K562 (cell line): ENCODE measurements around the gene PA2G4. TPM values are rescaled to one million over a fixed set of nuclear protein-coding genes. Genes with fewer than 3 reads are reported as not detected.

Experiments
- ELK3 ChIP-seq: fragments of 450-650 bp; formaldehyde crosslinking; IDR thresholded peaks from 2 replicates; pipeline ENCODE4 v1.4.0; 2020; ENCODE audit warnings: mild to moderate bottlenecking
- HDAC1 ChIP-seq, 2 experiments: fragments of 450-650 bp; IDR thresholded peaks; 2 replicates each; pipeline ENCODE4 v1.6.1; 2016 to 2017; ENCODE audit warnings: inconsistent platforms in 1 of 2, mild to moderate bottlenecking in 1 of 2, moderate library complexity in 1 of 2
- HMG20A ChIP-seq: fragments of 450-650 bp; formaldehyde crosslinking; conservative IDR thresholded peaks from 2 replicates; pipeline ENCODE4 v1.4.0; 2020; ENCODE audit warnings: mild to moderate bottlenecking, mixed read lengths
- KLF10 ChIP-seq: fragments of 250-450 bp; sonication (Bioruptor Pico); IDR thresholded peaks from 2 replicates; pipeline ENCODE4 v1.6.1; 2021; ENCODE audit warnings: matching md5 sums
- KLF6 ChIP-seq: fragments of 250-450 bp; sonication (Bioruptor Pico); IDR thresholded peaks from 2 replicates; pipeline ENCODE4 v1.4.0; 2020; ENCODE audit warnings: mild to moderate bottlenecking, moderate library complexity, borderline replicate concordance
- L3MBTL2 ChIP-seq: fragments of 450-650 bp; IDR thresholded peaks from 2 replicates; pipeline ENCODE4 v1.6.1; 2016; ENCODE audit warnings: mild to moderate bottlenecking, moderate library complexity
- MEF2D ChIP-seq: conservative IDR thresholded peaks from 2 replicates; pipeline ENCODE4 v1.6.1; 2016; ENCODE audit warnings: low read depth, missing genetic modification characterization, missing compliant biosample characterization
- NFE2L1 ChIP-seq: fragments of 450-650 bp; IDR thresholded peaks from 2 replicates; pipeline ENCODE4 v1.6.1; 2016; ENCODE audit warnings: missing genetic modification characterization, low read depth, mild to moderate bottlenecking, missing compliant biosample characterization, moderate library complexity, borderline replicate concordance
- RHOXF2B ChIP-seq: fragments of 250-450 bp; sonication (Bioruptor Pico); conservative IDR thresholded peaks from 2 replicates; pipeline ENCODE4 v1.5.1; 2021
- SOX6 ChIP-seq: fragments of 450-650 bp; IDR thresholded peaks from 2 replicates; pipeline ENCODE4 v1.6.1; 2014; ENCODE audit warnings: mild to moderate bottlenecking
- SREBF2 ChIP-seq: sonication (generic); formaldehyde crosslinking; IDR thresholded peaks from 2 replicates; pipeline ENCODE4 v1.4.0; 2020; ENCODE audit warnings: mild to moderate bottlenecking, missing genetic modification reagents
- SRSF1 ChIP-seq: fragments of 200-400 bp; formaldehyde crosslinking; IDR thresholded peaks from 2 replicates; pipeline ENCODE4 v1.6.1; 2017; ENCODE audit warnings: mild to moderate bottlenecking, low read depth, low read length, moderate library complexity
- SRSF3 ChIP-seq: fragments of 200-400 bp; formaldehyde crosslinking; IDR thresholded peaks from 2 replicates; pipeline ENCODE4 v1.6.1; 2016; ENCODE audit warnings: mild to moderate bottlenecking, low read length, moderate library complexity; ENCODE audit not compliant: insufficient read depth
- ZBTB2 ChIP-seq: fragments of 450-650 bp; IDR thresholded peaks from 2 replicates; pipeline ENCODE4 v1.6.1; 2016; ENCODE audit warnings: antibody characterized with exemption
- ZC3H11A ChIP-seq: IDR thresholded peaks from 2 replicates; pipeline ENCODE4 v1.6.1; 2012; ENCODE audit warnings: low read depth, low read length, improper control_type of control experiment
- ZNF175 ChIP-seq: fragments of 200-800 bp; sonication (Bioruptor generic); IDR thresholded peaks from 2 replicates; pipeline ENCODE4 v1.6.1; 2016; ENCODE audit warnings: low read depth, mild to moderate bottlenecking, missing genetic modification characterization, missing compliant biosample characterization
- ZNF408 ChIP-seq: fragments of 250-450 bp; sonication (Bioruptor Pico); IDR thresholded peaks from 2 replicates; pipeline ENCODE4 v1.4.0; 2020; ENCODE audit warnings: low read depth, mild to moderate bottlenecking, moderate library complexity
- ZNF444 ChIP-seq: fragments of 250-450 bp; sonication (Bioruptor Pico); IDR thresholded peaks from 2 replicates; pipeline ENCODE4 v1.4.0; 2020; ENCODE audit warnings: mild to moderate bottlenecking, moderate library complexity
- ZNF507 ChIP-seq: conservative IDR thresholded peaks from 2 replicates; pipeline ENCODE4 v1.6.1; 2017; ENCODE audit warnings: missing genetic modification characterization, missing compliant biosample characterization
- polyA plus RNA-seq, 8 experiments: library from polyadenylated mRNA; depleted of rRNA in 4 of 8; stranded (reverse) in 5 of 8; unstranded in 3 of 8; fragments of >200 nt; fragmentation: Nextera tagmentation in 2 of 8; fragmentation: Illumina TruSeq in 1 of 8; extraction: Ambion mirVana in 2 of 8; extraction: Trizol in 1 of 8; gene quantifications; 2 replicates each; pipeline versions ENCODE4 v1.2.1 to v1.2.3, GENCODE V29; 2011 to 2014; ENCODE audit warnings: inconsistent platforms in 1 of 8, missing spikeins in 1 of 8
- total RNA-seq, 7 experiments: library from RNA; depleted of rRNA in 6 of 7; stranded (reverse); fragments of >200 nt in 6 of 7; fragmentation: Illumina TruSeq in 2 of 7; extraction: Trizol in 2 of 7; gene quantifications; 2 replicates each; pipeline versions ENCODE4 v1.2.1 to v1.2.3, GENCODE V29; 2011 to 2021; ENCODE audit warnings: low replicate concordance in 1 of 7
- TF ChIP-seq, protein P1 (sequence below): sonication (generic); formaldehyde crosslinking; IDR thresholded peaks from 2 replicates; pipeline ENCODE4 v1.8.0; 2023; ENCODE audit warnings: mild to moderate bottlenecking, missing genetic modification reagents
- TF ChIP-seq, protein P2 (sequence below): fragments of 450-650 bp; formaldehyde crosslinking; IDR thresholded peaks from 2 replicates; pipeline ENCODE4 v1.4.0; 2022; ENCODE audit warnings: mild to moderate bottlenecking, moderate library complexity
- TF ChIP-seq, protein P3 (sequence below): fragments of 450-650 bp; conservative IDR thresholded peaks from 2 replicates; pipeline ENCODE4 v1.6.1; 2016; ENCODE audit warnings: missing genetic modification characterization, low read depth, mild to moderate bottlenecking, control low read depth, missing compliant biosample characterization

The PA2G4 gene
- total and polyA plus RNA-seq, 9 of the 15 experiments (the other 6 are each of a cell fraction or from before 2014, with no cell fraction given): 230 to 925 (median 638) TPM

- TF ChIP-seq ZBTB2 (peak; percentile 33; the same call in 1 of the 2 replicates), SREBF2 (CRISPR knock-in tag) (no peak), KLF6 (CRISPR knock-in tag) (no peak), HMG20A (no peak), SOX6 (peak; percentile 79), NFE2L1 (tag) (no peak), ZNF408 (CRISPR knock-in tag) (no peak), ELK3 (CRISPR knock-in tag) (no peak), ZNF444 (no peak), SRSF3 (no peak), ZC3H11A (no peak), SRSF1 (no peak), HDAC1 (IDR thresholded peaks at IDR 0.05) (no peak; a peak in 1 of 4 replicates), ZNF507 (tag) (no peak), ZNF175 (no peak), MEF2D (no peak), KLF10 (CRISPR knock-in tag) (no peak), RHOXF2B (CRISPR knock-in tag) (no peak), L3MBTL2 (peak; percentile 88)
- TF ChIP-seq, protein P1, sequence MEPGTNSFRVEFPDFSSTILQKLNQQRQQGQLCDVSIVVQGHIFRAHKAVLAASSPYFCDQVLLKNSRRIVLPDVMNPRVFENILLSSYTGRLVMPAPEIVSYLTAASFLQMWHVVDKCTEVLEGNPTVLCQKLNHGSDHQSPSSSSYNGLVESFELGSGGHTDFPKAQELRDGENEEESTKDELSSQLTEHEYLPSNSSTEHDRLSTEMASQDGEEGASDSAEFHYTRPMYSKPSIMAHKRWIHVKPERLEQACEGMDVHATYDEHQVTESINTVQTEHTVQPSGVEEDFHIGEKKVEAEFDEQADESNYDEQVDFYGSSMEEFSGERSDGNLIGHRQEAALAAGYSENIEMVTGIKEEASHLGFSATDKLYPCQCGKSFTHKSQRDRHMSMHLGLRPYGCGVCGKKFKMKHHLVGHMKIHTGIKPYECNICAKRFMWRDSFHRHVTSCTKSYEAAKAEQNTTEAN: no peak
- TF ChIP-seq, protein P2, sequence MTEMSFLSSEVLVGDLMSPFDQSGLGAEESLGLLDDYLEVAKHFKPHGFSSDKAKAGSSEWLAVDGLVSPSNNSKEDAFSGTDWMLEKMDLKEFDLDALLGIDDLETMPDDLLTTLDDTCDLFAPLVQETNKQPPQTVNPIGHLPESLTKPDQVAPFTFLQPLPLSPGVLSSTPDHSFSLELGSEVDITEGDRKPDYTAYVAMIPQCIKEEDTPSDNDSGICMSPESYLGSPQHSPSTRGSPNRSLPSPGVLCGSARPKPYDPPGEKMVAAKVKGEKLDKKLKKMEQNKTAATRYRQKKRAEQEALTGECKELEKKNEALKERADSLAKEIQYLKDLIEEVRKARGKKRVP: no peak
- TF ChIP-seq, protein P3, sequence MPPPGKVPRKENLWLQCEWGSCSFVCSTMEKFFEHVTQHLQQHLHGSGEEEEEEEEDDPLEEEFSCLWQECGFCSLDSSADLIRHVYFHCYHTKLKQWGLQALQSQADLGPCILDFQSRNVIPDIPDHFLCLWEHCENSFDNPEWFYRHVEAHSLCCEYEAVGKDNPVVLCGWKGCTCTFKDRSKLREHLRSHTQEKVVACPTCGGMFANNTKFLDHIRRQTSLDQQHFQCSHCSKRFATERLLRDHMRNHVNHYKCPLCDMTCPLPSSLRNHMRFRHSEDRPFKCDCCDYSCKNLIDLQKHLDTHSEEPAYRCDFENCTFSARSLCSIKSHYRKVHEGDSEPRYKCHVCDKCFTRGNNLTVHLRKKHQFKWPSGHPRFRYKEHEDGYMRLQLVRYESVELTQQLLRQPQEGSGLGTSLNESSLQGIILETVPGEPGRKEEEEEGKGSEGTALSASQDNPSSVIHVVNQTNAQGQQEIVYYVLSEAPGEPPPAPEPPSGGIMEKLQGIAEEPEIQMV (tag): no peak
These were observed 53.1 kb downstream of the PA2G4 start (continued) for GRCh38 chr12:56157201-56158028.
